ENCODE results near the gene ELOVL6.
"Not testable (repeated sequence)": the region's sequence is repeated elsewhere in the genome, so short reads cannot be mapped to it uniquely, and the experiment has no call there.

The ELOVL6 gene, protein sequence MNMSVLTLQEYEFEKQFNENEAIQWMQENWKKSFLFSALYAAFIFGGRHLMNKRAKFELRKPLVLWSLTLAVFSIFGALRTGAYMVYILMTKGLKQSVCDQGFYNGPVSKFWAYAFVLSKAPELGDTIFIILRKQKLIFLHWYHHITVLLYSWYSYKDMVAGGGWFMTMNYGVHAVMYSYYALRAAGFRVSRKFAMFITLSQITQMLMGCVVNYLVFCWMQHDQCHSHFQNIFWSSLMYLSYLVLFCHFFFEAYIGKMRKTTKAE
- 5.1 to 8.0 reads per million in 2 donors for total RNA-seq

DNA sequence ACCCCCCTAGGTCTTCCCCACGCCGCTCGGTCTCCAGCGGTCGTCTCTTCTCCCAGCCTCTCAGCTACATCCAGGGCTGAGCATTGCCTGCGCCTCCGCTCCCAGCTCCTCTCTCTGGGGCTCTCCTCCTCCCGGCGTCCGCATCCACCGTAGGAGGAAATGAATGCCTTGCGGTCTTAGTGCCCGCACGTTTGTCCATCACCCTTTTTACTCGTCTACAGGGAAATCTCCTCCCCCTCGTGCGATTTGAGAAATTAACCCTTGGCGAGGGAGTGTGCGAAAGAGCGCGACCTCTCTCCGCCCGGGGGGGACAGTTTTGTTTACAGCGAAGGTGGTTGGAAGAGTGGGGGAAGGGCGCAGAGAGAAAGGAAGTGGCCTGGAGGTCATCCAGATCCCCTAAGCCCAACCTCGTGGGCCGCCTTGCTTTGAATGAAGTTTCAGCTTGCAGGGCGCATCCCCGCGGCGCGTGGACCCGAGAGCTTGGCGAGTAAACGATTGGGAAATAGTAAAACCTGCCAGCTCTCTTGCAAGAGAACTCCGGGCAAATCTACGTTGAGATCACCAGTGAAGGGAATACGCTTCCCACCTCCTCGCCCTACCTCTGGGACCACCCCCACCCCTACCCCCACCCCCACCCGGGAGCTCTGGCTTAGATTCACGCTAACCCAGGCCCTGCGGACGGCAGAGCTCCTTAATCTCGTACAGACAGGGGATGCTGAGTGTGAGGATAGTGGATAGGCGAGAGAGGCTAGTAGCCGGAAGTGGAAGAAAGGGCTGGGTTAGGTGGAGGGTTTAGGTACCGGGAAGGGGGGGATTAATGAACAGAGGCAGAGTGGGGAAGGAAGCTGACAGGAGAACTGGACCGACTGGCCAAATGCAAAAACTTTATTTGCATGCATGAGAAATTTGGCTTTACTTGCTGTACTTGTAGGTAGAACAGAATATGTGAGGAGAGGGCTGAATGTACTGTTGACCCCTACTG is at the start of gene ELOVL6:
ELOVL6 (minus strand) TSS at position 181 of the 982 bp plus-strand sequence. CDS start 280 bp downstream, outside the sequence.
- DNase-seq: peak; percentile 11

DNA sequence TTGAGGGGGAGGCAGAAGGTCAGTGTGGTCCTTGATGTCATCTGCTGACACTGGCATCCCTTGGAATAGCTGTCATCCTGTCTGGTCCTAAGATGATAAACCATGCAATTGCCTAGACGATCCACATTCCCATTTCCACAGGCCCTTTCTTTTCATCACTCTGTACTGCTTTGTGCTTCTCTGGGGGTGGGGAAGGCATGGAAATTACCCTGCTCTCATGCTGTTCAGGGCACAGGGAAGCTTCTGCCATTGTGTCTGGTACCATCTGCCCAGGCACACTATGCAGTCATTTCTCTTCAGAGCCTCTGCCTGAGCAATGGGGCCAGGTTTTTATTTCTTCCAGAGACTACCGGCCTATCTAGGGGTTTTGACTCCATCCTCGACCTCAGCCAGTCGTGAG is 49.7 kb upstream of the ELOVL6 start:
- DNase-seq: no peak

DNA sequence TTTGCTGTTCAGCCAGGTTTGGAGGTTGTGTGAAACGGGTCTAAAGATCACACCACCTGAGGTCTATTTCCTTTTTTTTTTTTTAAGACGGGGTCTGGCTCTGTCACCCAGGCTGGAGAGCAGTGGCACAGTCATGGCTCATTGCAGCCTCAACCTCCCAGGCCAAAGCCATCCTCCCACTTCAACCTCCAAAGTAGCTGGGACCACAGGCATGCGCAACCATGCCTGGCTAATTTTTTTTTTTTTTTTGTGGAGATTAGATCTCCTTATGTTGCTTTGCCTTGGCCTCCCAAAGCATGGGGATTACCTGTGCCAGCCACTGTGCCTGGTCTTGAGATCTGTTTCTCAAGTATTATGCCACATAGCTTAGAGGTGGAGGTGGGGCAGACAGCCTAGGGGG is 49.2 kb upstream of the ELOVL6 start:
- no peak for DNase-seq

DNA sequence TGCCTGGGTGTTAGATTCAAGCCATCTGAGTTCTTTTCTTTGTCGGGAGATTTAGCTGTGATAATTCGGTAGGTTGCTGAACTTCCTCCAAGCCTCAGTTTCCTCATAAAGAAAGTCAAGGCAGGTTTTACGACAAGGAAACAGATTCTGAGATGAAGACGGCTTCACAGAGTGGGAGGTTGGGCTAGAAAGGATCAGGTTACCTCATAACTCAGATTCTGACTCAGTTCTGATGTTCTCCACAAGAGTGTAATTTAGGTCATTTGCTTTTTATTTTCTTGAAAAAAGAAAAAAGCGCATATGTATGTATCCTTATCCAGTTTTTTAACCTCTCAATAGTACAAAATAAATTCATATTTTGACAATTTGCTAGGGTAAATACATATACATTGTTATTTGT is 47.2 kb upstream of the ELOVL6 start:
- no peak for DNase-seq

DNA sequence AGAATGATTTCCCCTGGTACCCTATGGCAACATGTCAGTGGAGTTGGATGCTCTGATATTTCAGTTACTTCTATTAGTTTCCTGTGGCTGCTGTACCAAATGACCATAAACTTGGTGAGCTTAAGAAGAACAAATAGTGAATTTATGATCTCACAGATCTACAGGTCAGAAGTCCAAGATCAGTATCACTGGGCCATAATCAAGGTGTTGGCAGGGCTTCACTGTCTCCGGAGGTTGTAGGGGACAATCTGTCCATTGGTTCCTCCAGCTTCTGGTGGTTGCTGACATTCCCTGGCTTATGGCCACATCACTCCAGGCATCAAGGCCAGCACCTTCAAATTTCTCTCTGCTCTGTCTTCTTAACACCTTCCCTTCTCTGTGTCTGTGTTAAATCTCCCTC is 37.9 kb upstream of the ELOVL6 start:
- DNase-seq: no peak

DNA sequence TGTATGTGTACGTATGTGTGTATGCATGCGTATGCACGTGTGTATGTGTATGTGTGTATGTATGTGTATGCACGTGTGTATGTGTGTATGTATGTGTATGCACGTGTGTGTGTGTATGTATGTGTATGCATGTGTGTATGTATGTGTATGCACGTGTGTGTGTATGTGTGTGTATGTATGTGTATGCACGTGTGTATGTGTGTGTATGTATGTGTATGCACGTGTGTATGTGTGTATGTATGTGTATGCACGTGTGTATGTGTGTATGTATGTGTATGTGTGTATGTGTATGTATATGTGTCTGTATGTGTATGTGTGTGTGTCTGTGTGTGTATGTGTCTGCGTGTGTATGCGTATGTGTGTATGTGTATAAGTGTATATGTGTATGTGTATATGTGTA is 35.2 kb upstream of the ELOVL6 start:
- DNase-seq: not testable (repeated sequence)

DNA sequence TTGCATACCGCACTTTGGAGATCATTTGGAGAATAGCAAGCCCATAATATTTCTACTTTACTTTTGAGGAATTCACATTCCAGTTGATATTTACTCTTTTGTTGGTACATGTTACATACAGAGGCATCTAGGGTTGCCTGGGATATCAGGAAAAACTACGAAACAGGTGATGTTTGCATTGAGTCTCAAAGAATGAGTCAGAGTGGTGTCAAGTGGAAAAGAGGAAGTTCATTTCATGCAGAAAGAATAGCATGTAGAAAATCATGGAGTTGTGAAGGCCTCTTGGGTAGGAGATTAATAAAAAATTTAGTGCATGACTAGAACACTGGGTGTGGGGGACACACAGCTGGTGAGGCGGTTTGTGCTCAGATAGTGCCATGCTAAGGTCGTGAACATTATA is 33.5 kb upstream of the ELOVL6 start:
- no peak for DNase-seq

DNA sequence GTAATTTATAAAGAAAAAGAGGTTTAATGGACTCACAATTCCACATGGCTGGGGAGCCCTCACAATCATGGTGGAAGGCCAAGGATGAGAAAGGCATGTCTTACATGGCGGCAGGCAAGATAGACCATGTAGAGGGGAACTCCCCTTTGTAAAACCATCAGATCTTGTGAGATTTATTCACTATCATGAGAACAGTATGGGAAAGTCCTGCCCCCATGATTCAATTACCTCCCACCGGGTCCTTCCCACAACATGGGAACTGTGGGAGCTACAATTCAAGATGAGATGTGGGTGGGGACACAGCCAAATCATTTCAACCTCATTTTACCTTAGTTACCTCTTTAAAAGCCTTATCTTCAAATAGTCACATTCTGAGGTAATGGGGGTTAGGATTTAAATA is 30.9 kb upstream of the ELOVL6 start:
- DNase-seq: no peak

DNA sequence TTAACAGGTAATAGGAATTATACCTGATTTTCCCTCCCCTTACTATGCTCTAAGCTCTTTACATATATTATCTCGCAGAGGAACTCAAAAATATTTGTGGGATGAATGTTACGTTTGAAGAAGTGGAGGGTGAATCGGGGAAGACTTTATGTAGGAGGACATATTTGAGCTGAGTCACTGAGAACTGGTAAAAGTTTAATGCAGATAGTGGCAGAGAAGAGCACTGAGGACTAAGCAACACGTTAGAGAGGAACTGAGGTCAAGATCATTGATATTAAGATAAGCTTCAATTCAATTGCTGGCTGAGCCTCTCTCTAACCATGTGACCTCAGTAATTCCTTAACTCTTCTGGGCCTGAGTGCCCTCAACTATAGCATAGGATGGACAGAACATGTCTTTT is 26.4 kb upstream of the ELOVL6 start:
- DNase-seq: no peak

DNA sequence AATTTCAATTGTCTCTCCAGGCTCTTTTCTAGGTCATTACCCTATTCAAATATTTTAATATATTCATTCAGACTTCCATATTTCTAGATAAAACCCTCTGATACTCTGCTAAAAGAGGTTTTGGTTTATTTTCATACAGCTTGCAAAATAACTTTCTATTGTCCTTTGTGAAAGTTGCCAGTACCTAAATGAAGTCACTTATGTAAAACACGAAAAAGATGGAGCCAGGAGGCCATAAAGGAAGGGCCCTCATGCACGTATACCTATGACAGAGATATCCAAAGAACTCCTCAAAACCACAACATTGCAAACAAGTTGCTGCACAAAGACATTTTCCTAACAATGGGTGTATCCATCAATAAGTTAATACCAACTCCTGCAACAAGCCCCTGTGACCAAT is 25.7 kb upstream of the ELOVL6 start:
- no peak for DNase-seq

DNA sequence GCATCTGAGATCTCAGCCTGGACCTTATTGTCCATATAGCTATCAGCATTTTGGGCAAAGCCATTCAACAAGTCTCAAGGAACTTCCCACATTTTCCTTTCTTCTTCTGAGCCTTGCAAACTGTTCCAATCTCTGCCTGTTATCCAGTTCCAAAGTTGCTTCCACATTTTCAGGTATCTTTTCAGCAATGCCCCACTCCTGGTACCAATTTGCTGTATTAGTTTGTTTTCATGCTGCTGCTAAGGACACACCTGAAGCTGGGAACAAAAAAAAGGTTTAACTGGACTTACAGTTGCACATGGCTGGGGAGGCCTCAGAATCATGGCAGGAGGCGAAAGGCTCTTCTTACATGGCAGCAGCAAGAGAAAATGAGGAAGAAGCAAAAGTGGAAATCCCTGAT is 20.5 kb upstream of the ELOVL6 start:
- not testable (repeated sequence) for DNase-seq

DNA sequence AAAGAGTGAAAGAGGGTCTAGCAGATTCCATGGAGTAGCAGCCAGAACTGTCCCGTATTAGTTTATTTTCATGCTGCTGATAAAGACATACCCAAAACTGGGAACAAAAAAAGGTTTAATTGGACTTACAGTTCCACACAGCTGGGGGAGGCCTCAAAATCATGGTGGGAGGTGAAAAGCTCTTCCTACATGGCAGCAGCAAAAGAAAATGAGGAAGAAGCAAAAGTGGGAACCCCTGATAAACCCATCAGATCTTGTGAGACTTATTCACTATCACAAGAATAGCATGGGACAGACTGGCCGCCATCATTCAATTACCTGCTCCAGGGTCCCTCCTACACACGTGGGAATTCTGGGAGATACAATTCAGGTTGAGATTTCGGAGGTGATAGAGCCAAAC is 18.8 kb upstream of the ELOVL6 start:
- DNase-seq: not testable (repeated sequence)

DNA sequence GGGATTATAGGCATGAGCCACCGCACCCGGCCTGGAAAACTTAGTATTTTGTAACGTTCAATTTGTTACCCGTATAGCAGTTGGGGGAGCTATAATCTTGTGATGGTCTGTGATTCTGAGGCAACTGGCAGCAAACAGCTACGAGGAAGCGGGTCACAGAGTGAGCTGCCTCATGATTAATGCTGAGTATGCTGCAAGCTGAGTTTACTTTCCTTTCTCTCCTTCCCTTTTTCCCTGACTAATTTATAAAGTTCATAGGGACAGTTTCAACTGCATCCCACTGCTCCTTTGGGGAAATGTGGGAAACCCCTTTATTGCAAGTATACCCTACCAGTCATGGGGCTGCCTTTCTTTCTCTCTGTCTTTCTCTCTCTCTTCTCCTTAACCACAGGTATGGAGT is 17.7 kb upstream of the ELOVL6 start:
- DNase-seq: no peak

DNA sequence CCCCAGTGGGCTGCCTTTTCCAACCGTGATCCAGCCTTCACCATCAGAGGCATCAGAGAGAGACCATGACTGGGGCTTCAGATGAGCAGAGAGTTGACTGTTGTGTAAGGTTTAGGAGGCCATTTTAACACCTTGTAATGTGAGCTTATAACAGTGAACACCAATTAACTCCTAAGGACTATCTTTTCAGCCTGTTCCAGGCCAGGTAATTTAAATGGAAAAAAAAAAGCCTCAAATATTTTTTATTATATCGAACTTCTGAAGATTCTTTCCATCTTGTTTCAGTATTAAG is 13.3 kb upstream of the ELOVL6 start:
- no peak for DNase-seq

DNA sequence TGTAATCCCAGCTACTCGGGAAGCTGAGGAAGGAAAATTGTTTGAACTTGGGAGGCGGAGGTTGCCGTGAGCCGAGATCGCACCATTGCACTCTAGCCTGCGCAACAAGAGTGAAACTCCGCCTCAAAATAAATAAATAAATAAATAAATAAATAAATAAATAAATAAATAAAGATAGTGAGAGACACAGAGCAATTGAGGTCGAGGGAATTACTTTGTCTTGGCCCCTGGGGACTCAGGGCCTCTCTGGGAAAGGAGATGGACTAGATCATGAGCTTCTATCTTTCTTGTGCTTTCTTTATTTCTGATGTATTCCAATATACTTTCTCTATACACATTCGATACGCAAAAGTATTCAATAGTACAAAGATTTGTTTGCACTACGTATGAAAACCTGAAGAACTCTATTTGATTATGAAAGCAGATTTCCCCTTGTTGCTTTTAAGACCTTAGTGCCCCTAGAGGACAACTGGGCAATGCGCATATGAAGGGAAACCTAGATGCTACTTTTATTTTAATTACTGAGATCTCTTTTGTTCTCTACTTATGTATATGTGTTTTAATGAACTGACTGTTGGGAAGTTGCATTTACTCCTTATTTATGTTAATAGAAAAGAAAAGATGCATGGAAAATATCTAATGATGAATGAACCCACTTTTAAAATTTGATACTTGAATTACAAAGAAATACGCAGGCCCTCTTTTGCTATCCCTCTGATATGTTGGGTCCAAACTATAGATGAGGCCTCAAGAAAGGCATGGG is 12.8 kb upstream of the ELOVL6 start:
- peak; percentile 4 for DNase-seq

DNA sequence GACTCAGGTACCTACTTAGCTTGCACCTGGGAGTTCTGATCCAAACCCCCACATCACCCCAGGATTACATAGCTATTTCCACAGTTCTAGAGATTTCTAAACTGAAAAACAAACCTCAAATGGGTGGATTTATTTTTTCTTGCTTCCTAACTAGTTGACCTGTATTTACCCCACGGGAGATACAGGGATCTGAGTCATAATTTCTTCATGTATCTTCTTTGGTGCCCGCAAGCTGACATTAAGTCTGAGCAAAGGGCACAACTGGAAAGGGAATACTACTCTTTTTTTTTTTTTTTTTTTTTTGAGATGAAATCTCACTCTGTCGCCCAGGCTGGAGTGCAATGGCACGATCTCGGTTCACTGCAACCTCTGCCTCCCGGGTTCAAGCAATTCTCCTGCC is 10.0 kb upstream of the ELOVL6 start:
- no peak for DNase-seq

DNA sequence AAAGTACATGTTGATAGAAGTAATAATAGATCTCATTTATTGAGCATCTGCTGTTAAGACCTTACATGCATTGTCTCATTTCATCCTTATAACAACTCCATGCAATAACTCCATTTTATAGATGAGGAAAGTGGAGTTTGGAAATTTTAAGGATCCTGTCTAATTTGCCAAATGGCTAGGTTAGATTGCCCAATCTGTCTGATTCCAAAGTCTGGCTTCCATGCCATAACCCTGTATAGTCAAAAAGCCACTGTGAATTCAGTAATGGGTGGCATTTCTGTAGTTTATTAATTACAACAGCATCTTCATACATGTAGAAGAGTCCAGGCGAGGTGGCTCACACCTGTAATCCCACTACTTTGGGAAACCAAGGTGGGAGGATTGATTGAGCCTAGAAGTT is 8.8 kb upstream of the ELOVL6 start:
- no peak for DNase-seq

DNA sequence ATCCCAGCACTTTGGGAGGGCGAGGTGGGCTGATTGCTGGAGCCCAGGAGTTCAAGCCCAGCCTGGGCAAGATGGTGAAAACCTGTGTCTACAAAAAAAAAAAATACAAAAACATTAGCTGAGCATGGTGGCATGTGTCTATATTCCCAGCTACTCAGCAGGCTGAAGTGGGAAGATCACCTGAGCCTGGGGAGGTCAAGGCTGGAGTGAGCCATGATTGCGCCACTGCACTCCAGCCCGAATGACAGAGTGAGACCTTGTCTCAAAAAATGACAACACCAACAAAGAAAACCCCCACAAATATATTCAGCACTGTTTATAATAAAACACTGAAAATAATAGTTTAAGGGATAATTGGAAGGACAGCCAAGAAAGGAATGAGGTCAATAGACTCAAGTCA is 3.6 kb upstream of the ELOVL6 start:
- no peak for DNase-seq

DNA sequence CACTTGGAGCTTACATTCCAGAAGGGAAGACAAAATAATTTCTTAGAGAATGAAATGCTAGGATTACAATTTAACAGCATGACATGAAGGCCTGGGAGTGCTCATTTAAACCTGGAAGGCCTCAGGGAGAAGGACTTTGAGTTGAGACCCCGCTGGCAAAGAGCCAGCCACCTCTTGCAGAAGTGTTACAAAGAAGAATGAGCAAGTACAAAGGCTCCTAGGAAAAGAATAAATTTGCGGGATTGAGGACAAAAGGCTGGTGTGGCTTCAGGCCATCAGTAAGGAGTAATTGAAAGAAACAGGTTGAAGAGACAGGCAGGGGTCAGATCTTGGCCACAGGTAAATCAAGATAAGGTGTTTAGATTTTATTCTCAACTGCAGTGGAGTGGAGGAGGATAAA is 3.1 kb upstream of the ELOVL6 start:
- no peak for DNase-seq

DNA sequence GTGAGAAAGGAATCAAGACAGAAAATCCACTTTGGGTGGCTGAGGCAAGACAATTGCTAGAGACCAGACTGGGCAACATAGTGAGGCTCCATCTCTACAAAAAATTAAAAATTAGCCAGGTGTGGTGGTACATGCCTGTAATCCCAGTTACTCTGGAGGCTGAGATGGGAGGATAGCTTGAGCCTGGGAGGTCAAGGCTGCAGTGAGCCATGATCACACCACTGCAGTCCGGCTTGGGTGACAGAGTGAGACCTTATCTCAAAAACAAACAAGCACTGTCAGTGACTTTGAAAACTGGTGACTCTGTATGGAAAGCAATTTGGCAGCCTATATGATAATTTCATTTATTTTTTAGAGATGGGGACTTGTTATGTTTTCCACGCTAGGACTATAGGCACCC is 2.3 kb upstream of the ELOVL6 start:
- DNase-seq: no peak

DNA sequence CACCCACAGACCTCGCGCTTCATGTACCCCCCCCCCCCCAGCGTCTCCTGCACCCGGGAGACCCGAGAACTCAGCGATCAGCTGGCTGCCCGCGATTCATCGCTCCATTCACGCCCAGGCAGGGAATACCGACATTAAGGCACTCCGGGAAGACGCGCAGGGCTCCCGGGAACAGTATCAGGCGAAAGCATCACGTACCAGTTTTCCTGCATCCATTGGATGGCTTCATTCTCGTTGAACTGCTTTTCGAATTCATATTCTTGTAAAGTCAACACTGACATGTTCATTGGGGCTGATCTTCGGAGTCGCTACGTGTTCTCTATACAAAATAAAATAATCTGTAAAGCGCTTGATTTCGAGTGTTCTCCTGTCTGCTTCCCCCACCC is 373 bp downstream of the ELOVL6 start:
- DNase-seq: no peak

DNA sequence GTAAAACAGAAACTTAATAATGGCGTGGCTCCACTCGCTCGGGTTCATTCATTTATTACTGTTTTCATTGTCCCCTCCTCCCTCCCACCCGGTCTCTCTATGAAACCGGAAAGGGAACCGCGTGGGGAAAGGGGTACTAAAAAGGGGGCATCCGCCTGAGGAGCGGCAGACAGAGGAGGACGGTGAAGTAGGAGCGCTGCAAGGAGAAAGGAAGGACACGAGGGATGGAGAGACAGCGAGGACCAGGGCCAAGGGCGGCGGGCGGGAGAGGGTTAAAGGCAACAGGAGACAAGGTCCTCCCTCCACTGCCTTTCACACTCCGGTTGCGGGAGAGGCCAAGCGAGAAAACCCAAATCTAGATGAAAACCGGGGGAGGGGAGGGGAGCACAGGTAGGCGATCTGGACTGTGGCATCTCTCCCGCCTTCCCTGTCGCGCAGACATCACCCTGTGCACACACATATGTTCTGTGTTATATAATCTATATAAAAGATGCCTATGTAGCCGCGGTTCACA is 829 bp downstream of the ELOVL6 start:
- DNase-seq: peak; percentile 8

DNA sequence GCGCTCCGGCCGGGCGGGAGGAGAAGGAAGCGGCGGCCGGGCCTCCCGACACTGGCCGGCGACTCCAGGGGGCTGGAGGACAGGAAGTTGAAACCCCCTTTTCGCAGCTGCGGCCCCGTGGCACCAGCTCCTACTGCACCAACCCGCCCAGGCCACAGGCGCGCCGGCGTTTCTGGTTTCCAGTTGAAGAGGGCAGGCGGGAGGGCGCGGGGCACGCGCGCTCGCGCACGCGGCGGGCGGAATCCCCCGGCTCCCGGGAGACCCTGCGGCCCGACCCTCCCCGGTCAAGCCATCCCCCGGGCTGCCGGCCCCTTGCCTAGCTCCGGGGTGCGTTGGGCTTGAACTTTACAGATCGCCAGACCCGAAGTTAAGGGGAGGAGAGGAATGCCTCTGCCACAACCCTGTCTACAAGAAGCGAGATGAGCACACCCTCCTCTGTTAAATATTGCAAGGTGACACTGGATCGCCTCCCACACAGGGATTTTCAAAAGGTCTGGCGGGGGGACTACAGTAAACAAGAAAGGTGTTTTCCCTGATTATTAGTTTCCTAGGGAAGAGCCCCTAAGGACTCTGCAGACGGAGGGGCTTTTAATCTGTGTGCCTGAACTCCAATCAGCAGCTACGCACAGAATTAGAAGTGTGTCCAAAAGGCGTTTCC is 1.4 kb downstream of the ELOVL6 start:
- DNase-seq: peak; percentile 49
